ENCODE results near the gene THADA. TPM values are rescaled to one million over a fixed set of nuclear protein-coding genes. Genes with fewer than 3 reads are reported as not detected.
A peak's percentile ranks its signal among the peaks of the same experiment; 100 is the strongest.

Gene THADA
- polyA plus RNA-seq, 4 donors = 6.3 to 13.5 (median 12.7) TPM

GRCh38 chr2:43345391-43345813 lies 250.4 kb downstream of the THADA start:
- Histone ChIP-seq H3K27ac (ENCODE audit: low read depth in 1 of 3, low read length in 2 of 3) (peak overlapping the region in 2 of 3 donors; percentile 21 to 60), H3K27me3 (ENCODE audit: control insufficient read depth in 3 of 3, insufficient read depth in 3 of 3, low read length in 3 of 3) (no peaks in the 10 kb centered on the region), H3K36me3 (ENCODE audit: control insufficient read depth in 3 of 3, insufficient read depth in 2 of 3, low read depth in 1 of 3, low read length in 3 of 3) (peaks cover 0 to 4% (median 0%) of the 10 kb centered on the region in 3 donors), H3K9me3 (ENCODE audit: control insufficient read depth in 2 of 2, insufficient read depth in 1 of 2, low read depth in 1 of 2, low read length in 1 of 2) (no peaks in the 10 kb centered on the region), H3K4me1 (ENCODE audit: control insufficient read depth in 3 of 3, insufficient read depth in 2 of 3, low read depth in 1 of 3, low read length in 2 of 3) (peaks cover 0 to 59% (median 17%) of the 10 kb centered on the region in 3 donors), H3K4me3 (ENCODE audit: low read depth in 1 of 3, low read length in 3 of 3) (no peak overlapping the region)
- DNase-seq = no peak
- FAIRE-seq = no peak
- 64 to 67% (median 67%) methylated on average over 5 of the region's 5 CpGs for WGBS, 3 donors

- no peak for FAIRE-seq
These were observed 250.9 kb downstream of the THADA start for GRCh38 chr2:43344868-43345373.

GRCh38 chr2:43343573-43344304 lies 252.1 kb downstream of the THADA start:
- Histone ChIP-seq H3K27ac (ENCODE audit: low read depth in 1 of 3, low read length in 2 of 3) (peak overlapping the region in 2 of 3 donors; percentile 60 to 85), H3K4me1 (ENCODE audit: control insufficient read depth in 3 of 3, insufficient read depth in 2 of 3, low read depth in 1 of 3, low read length in 2 of 3) (peaks cover 0 to 46% (median 10%) of the 10 kb centered on the region in 3 donors), H3K27me3 (ENCODE audit: control insufficient read depth in 3 of 3, insufficient read depth in 3 of 3, low read length in 3 of 3) (no peaks in the 10 kb centered on the region), H3K36me3 (ENCODE audit: control insufficient read depth in 3 of 3, insufficient read depth in 2 of 3, low read depth in 1 of 3, low read length in 3 of 3) (peaks cover 0 to 4% (median 0%) of the 10 kb centered on the region in 3 donors), H3K4me3 (ENCODE audit: low read depth in 1 of 3, low read length in 3 of 3) (no peak overlapping the region), H3K9me3 (ENCODE audit: control insufficient read depth in 2 of 2, insufficient read depth in 1 of 2, low read depth in 1 of 2, low read length in 1 of 2) (no peaks in the 10 kb centered on the region)
- DNase-seq = no peak
- no peak for FAIRE-seq
- 49 to 62% (median 50%) methylated on average over 5 of the region's 5 CpGs for WGBS, 3 donors

More at GRCh38 chr2:43344868-43345373, 250.9 kb downstream of the THADA start:
- H3K27me3 ChIP-seq (ENCODE audit: control insufficient read depth in 3 of 3, insufficient read depth in 3 of 3, low read length in 3 of 3) = no peaks in the 10 kb centered on the region
- H3K9me3 ChIP-seq (ENCODE audit: control insufficient read depth in 2 of 2, insufficient read depth in 1 of 2, low read depth in 1 of 2, low read length in 1 of 2) = no peaks in the 10 kb centered on the region
- WGBS, 3 donors = 25 to 44% (median 41%) methylated on average over 5 of the region's 5 CpGs
- H3K4me3 ChIP-seq (ENCODE audit: low read depth in 1 of 3, low read length in 3 of 3) = no peak overlapping the region
- H3K4me1 ChIP-seq (ENCODE audit: control insufficient read depth in 3 of 3, insufficient read depth in 2 of 3, low read depth in 1 of 3, low read length in 2 of 3) = peaks cover 0 to 54% (median 12%) of the 10 kb centered on the region in 3 donors
- peak overlapping the region in 2 of 3 donors; percentile 49 to 60 for H3K27ac ChIP-seq (ENCODE audit: low read depth in 1 of 3, low read length in 2 of 3)
- DNase-seq = peak; percentile 45 to 60
- peaks cover 0 to 4% (median 0%) of the 10 kb centered on the region in 3 donors for H3K36me3 ChIP-seq (ENCODE audit: control insufficient read depth in 3 of 3, insufficient read depth in 2 of 3, low read depth in 1 of 3, low read length in 3 of 3)

GRCh38 chr2:43341959-43342757 lies 253.7 kb downstream of the THADA start:
- Histone ChIP-seq H3K27ac (ENCODE audit: low read depth in 1 of 3, low read length in 2 of 3) (peak overlapping the region in 1 of 3 donors; percentile 48), H3K4me3 (ENCODE audit: low read depth in 1 of 3, low read length in 3 of 3) (no peak overlapping the region), H3K36me3 (ENCODE audit: control insufficient read depth in 3 of 3, insufficient read depth in 2 of 3, low read depth in 1 of 3, low read length in 3 of 3) (peaks cover 0 to 4% (median 0%) of the 10 kb centered on the region in 3 donors), H3K27me3 (ENCODE audit: control insufficient read depth in 3 of 3, insufficient read depth in 3 of 3, low read length in 3 of 3) (no peaks in the 10 kb centered on the region), H3K4me1 (ENCODE audit: control insufficient read depth in 3 of 3, insufficient read depth in 2 of 3, low read depth in 1 of 3, low read length in 2 of 3) (peaks cover 0 to 31% (median 8%) of the 10 kb centered on the region in 3 donors), H3K9me3 (ENCODE audit: control insufficient read depth in 2 of 2, insufficient read depth in 1 of 2, low read depth in 1 of 2, low read length in 1 of 2) (no peaks in the 10 kb centered on the region)
- WGBS, 3 donors = 88 to 93% (median 92%) methylated on average over 13 of the region's 13 CpGs
- FAIRE-seq (no peak), DNase-seq (no peak)

- no peak for DNase-seq
- WGBS, 3 donors = 86 to 100% (median 96%) methylated on average over 1 of the region's 1 CpG
- Histone ChIP-seq H3K27me3 (ENCODE audit: control insufficient read depth in 3 of 3, insufficient read depth in 3 of 3, low read length in 3 of 3) (no peaks in the 10 kb centered on the region), H3K4me3 (ENCODE audit: low read depth in 1 of 3, low read length in 3 of 3) (no peak overlapping the region), H3K9me3 (ENCODE audit: control insufficient read depth in 2 of 2, insufficient read depth in 1 of 2, low read depth in 1 of 2, low read length in 1 of 2) (no peaks in the 10 kb centered on the region), H3K36me3 (ENCODE audit: control insufficient read depth in 3 of 3, insufficient read depth in 2 of 3, low read depth in 1 of 3, low read length in 3 of 3) (peaks cover 0 to 4% (median 0%) of the 10 kb centered on the region in 3 donors), H3K27ac (ENCODE audit: low read depth in 1 of 3, low read length in 2 of 3) (peak overlapping the region in 2 of 3 donors; percentile 10 to 35), H3K4me1 (ENCODE audit: control insufficient read depth in 3 of 3, insufficient read depth in 2 of 3, low read depth in 1 of 3, low read length in 2 of 3) (peaks cover 0 to 23% (median 4%) of the 10 kb centered on the region in 3 donors)
- FAIRE-seq = no peak
These were observed 254.9 kb downstream of the THADA start for GRCh38 chr2:43340945-43341356.

- no peak for DNase-seq
- Histone ChIP-seq H3K27ac (ENCODE audit: low read depth in 1 of 3, low read length in 2 of 3) (peak overlapping the region in 1 of 3 donors; percentile 76), H3K4me1 (ENCODE audit: control insufficient read depth in 3 of 3, insufficient read depth in 2 of 3, low read depth in 1 of 3, low read length in 2 of 3) (peaks cover 0 to 18% (median 2%) of the 10 kb centered on the region in 3 donors), H3K36me3 (ENCODE audit: control insufficient read depth in 3 of 3, insufficient read depth in 2 of 3, low read depth in 1 of 3, low read length in 3 of 3) (peaks cover 0 to 4% (median 0%) of the 10 kb centered on the region in 3 donors), H3K27me3 (ENCODE audit: control insufficient read depth in 3 of 3, insufficient read depth in 3 of 3, low read length in 3 of 3) (no peaks in the 10 kb centered on the region), H3K4me3 (ENCODE audit: low read depth in 1 of 3, low read length in 3 of 3) (no peak overlapping the region), H3K9me3 (ENCODE audit: control insufficient read depth in 2 of 2, insufficient read depth in 1 of 2, low read depth in 1 of 2, low read length in 1 of 2) (no peaks in the 10 kb centered on the region)
- 88 to 95% (median 91%) methylated on average over 2 of the region's 2 CpGs for WGBS, 3 donors
- FAIRE-seq = no peak
These were observed 255.8 kb downstream of the THADA start for GRCh38 chr2:43340066-43340465.

GRCh38 chr2:43333656-43334144 lies 262.1 kb downstream of the THADA start:
- no peaks in the 10 kb centered on the region for H3K9me3 ChIP-seq (ENCODE audit: control insufficient read depth in 2 of 2, insufficient read depth in 1 of 2, low read depth in 1 of 2, low read length in 1 of 2)
- FAIRE-seq (no peak), DNase-seq (no peak)
- no peaks in the 10 kb centered on the region for H3K27me3 ChIP-seq (ENCODE audit: control insufficient read depth in 3 of 3, insufficient read depth in 3 of 3, low read length in 3 of 3)
- H3K4me1 ChIP-seq (ENCODE audit: control insufficient read depth in 3 of 3, insufficient read depth in 2 of 3, low read depth in 1 of 3, low read length in 2 of 3) = peaks cover 0 to 12% (median 2%) of the 10 kb centered on the region in 3 donors
- peaks cover 0 to 7% (median 0%) of the 10 kb centered on the region in 3 donors for H3K36me3 ChIP-seq (ENCODE audit: control insufficient read depth in 3 of 3, insufficient read depth in 2 of 3, low read depth in 1 of 3, low read length in 3 of 3)
- H3K27ac ChIP-seq (ENCODE audit: low read depth in 1 of 3, low read length in 2 of 3) = peak overlapping the region in 1 of 3 donors; percentile 69
- WGBS, 3 donors = 35 to 72% (median 64%) methylated on average over 2 of the region's 2 CpGs
- no peak overlapping the region for H3K4me3 ChIP-seq (ENCODE audit: low read depth in 1 of 3, low read length in 3 of 3)

- 61 to 89% (median 77%) methylated on average over 6 of the region's 6 CpGs for WGBS, 3 donors
- H3K4me1 ChIP-seq (ENCODE audit: control insufficient read depth in 3 of 3, insufficient read depth in 2 of 3, low read depth in 1 of 3, low read length in 2 of 3) = peaks cover 0 to 12% (median 2%) of the 10 kb centered on the region in 3 donors
- no peaks in the 10 kb centered on the region for H3K27me3 ChIP-seq (ENCODE audit: control insufficient read depth in 3 of 3, insufficient read depth in 3 of 3, low read length in 3 of 3)
- FAIRE-seq = no peak
- peaks cover 0 to 8% (median 0%) of the 10 kb centered on the region in 3 donors for H3K36me3 ChIP-seq (ENCODE audit: control insufficient read depth in 3 of 3, insufficient read depth in 2 of 3, low read depth in 1 of 3, low read length in 3 of 3)
- H3K4me3 ChIP-seq (ENCODE audit: low read depth in 1 of 3, low read length in 3 of 3) = no peak overlapping the region
- no peaks in the 10 kb centered on the region for H3K9me3 ChIP-seq (ENCODE audit: control insufficient read depth in 2 of 2, insufficient read depth in 1 of 2, low read depth in 1 of 2, low read length in 1 of 2)
- DNase-seq = no peak
- H3K27ac ChIP-seq (ENCODE audit: low read depth in 1 of 3, low read length in 2 of 3) = no peak overlapping the region
These were observed 262.7 kb downstream of the THADA start for GRCh38 chr2:43333101-43333655.

All from small intestine (tissue), 7 donors.